Measurements from ENCODE around the gene TYW3. TPM values are rescaled to one million over a fixed set of nuclear protein-coding genes. Genes with fewer than 3 reads are reported as not detected.
A peak's percentile ranks its signal among the peaks of the same experiment; 100 is the strongest.

TYW3 gene
- total and polyA plus RNA-seq, 2 of the 4 experiments (the other 2 are of a cell fraction): 9.3 to 16.5 TPM

GRCh38 chr1:74689621-74690363 is 43.2 kb upstream of the TYW3 start:
- Histone ChIP-seq H3K14ac (replicated peaks; ENCODE audit: low read depth, low read length) (no peak overlapping the region), H4K20me1 (ENCODE audit: insufficient read depth, low read length) (no peaks in the 10 kb centered on the region), H3K27me3 (ENCODE audit: control insufficient read depth, insufficient read depth, low read length) (no peaks in the 10 kb centered on the region), H4K91ac (ENCODE audit: insufficient read depth, low read depth, low read length) (no peak overlapping the region), H2BK120ac (ENCODE audit: low read depth, low read length) (no peak overlapping the region), H4K8ac (ENCODE audit: low read depth in 2 of 2, low read length in 2 of 2) (no peak overlapping the region), H3K18ac (ENCODE audit: low read depth, low read length) (no peak overlapping the region), H3K36me3 (ENCODE audit: control insufficient read depth, insufficient read depth, low read length) (no peaks in the 10 kb centered on the region), H3K9me1 (ENCODE audit: insufficient read depth, low read length) (no peaks in the 10 kb centered on the region), H3K56ac (ENCODE audit: extremely low read depth, insufficient read depth, low read length) (no peak overlapping the region), H3K27ac (ENCODE audit: insufficient read depth, low read length) (no peak overlapping the region), H3K9ac (ENCODE audit: low read depth, low read length) (no peak overlapping the region), H2AK5ac (ENCODE audit: low read depth, low read length) (no peak overlapping the region), H3K4me1 (ENCODE audit: control insufficient read depth, insufficient read depth, low read length) (no peaks in the 10 kb centered on the region), H2AK9ac (replicated peaks; ENCODE audit: low read depth, low read length, poor library complexity) (no peak overlapping the region), H3K4me3 (ENCODE audit: insufficient read depth, low read depth, low read length) (no peak overlapping the region), H4K5ac (ENCODE audit: low read depth, low read length) (no peak overlapping the region), H3K4me2 (ENCODE audit: low read depth, low read length) (peak overlapping the region; percentile 60; the same call in 1 of the 2 replicates), H3K79me1 (ENCODE audit: low read depth in 1 of 2, low read length in 2 of 2) (no peaks in the 10 kb centered on the region), H2BK20ac (ENCODE audit: low read depth, low read length) (no peak overlapping the region), H2BK5ac (ENCODE audit: low read depth, low read length, poor library complexity, severe bottlenecking) (no peak overlapping the region), H2AFZ (replicated peaks; ENCODE audit: low read length, poor library complexity) (no peak overlapping the region), H2BK15ac (ENCODE audit: low read depth, low read length) (no peak overlapping the region), H3K9me3 (ENCODE audit: control insufficient read depth, insufficient read depth, low read length) (no peaks in the 10 kb centered on the region), H3K4ac (ENCODE audit: low read depth, low read length) (no peak overlapping the region), H3K23ac (ENCODE audit: low read depth, low read length) (no peak overlapping the region)
- dilution Hi-C loops (cut with HindIII; ENCODE audit: low sequenced_read_pairs, unreplicated experiment) (no loop called here), in situ Hi-C loops (cut with MboI; ENCODE audit: low sequenced_read_pairs) (no loop called here), intact Hi-C loops (cut with micrococcal nuclease) (loop anchor here (1.0 to 10.0 kb wide), 3 partner anchors 185 to 849 kb away; no protein-coding TSS in a partner anchor)
- DNase-seq (peak; percentile 52), ATAC-seq (ENCODE audit: low read depth) (peak; percentile 75; the same call in 1 of the 2 replicates)
- WGBS, 2 experiments (ENCODE audit: extremely low coverage in 2 of 2, insufficient read length in 1 of 2): no CpG with 5 or more reads among the region's 5 CpGs
- ChIA-PET CTCF (interaction anchor here (0.7 to 1.5 kb wide), 11 partner anchors 8 to 851 kb away, joined by 3 to 6 read pairs (median 4); no protein-coding TSS in a partner anchor), POLR2A (ENCODE audit: unreplicated experiment) (interaction anchor here (0.7 kb wide), 1 partner anchor 1791 kb away, joined by 4 read pairs; no protein-coding TSS in a partner anchor)
- BruUV-seq (replicated peaks): no TSS peak
- TF ChIP-seq, protein P1, sequence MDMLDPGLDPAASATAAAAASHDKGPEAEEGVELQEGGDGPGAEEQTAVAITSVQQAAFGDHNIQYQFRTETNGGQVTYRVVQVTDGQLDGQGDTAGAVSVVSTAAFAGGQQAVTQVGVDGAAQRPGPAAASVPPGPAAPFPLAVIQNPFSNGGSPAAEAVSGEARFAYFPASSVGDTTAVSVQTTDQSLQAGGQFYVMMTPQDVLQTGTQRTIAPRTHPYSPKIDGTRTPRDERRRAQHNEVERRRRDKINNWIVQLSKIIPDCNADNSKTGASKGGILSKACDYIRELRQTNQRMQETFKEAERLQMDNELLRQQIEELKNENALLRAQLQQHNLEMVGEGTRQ (IDR thresholded peaks at IDR 0.05; ENCODE audit: low read depth, low read length): no peak
- no peak for TF ChIP-seq BHLHE40 (IDR thresholded peaks at IDR 0.05; ENCODE audit: low read depth, low read length)
- TF ChIP-seq FOS (IDR thresholded peaks at IDR 0.05; ENCODE audit: low read depth, low read length): no peak
- TF ChIP-seq, protein P2, sequence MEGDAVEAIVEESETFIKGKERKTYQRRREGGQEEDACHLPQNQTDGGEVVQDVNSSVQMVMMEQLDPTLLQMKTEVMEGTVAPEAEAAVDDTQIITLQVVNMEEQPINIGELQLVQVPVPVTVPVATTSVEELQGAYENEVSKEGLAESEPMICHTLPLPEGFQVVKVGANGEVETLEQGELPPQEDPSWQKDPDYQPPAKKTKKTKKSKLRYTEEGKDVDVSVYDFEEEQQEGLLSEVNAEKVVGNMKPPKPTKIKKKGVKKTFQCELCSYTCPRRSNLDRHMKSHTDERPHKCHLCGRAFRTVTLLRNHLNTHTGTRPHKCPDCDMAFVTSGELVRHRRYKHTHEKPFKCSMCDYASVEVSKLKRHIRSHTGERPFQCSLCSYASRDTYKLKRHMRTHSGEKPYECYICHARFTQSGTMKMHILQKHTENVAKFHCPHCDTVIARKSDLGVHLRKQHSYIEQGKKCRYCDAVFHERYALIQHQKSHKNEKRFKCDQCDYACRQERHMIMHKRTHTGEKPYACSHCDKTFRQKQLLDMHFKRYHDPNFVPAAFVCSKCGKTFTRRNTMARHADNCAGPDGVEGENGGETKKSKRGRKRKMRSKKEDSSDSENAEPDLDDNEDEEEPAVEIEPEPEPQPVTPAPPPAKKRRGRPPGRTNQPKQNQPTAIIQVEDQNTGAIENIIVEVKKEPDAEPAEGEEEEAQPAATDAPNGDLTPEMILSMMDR (conservative IDR thresholded peaks at IDR 0.05; ENCODE audit: low read depth, low read length): peak; percentile 82
- TF ChIP-seq CHD1 (IDR thresholded peaks at IDR 0.05; ENCODE audit: low read depth, low read length): no peak
- TF ChIP-seq RAD21 (IDR thresholded peaks at IDR 0.05; ENCODE audit: low read length): peak; percentile 82
- TF ChIP-seq MAFK (IDR thresholded peaks at IDR 0.05; ENCODE audit: low read depth, low read length): no peak
- no peak for TF ChIP-seq RFX5 (IDR thresholded peaks at IDR 0.05; ENCODE audit: low read depth, low read length)
- TF ChIP-seq CEBPB (IDR thresholded peaks at IDR 0.05; ENCODE audit: low read depth, low read length): peak; percentile 94
- TF ChIP-seq POLR2A (IDR thresholded peaks at IDR 0.05; ENCODE audit: low read depth, low read length): no peak
- TF ChIP-seq SMC3 (IDR thresholded peaks at IDR 0.05; ENCODE audit: low read depth, low read length): peak; percentile 65
- no peak for TF ChIP-seq NFE2L2 (IDR thresholded peaks at IDR 0.05; ENCODE audit: low read depth, low read length)
- TF ChIP-seq RCOR1 (IDR thresholded peaks at IDR 0.05; ENCODE audit: insufficient replicate concordance, low read length): no peak

All from IMR-90 (cell line).